Activated CD8-positive, alpha-beta memory T cell treated with anti-CD3 and anti-CD28 coated beads for 36 hours (primary cell): Measurements from ENCODE around the gene PDE4D. TPM values are rescaled to one million over a fixed set of nuclear protein-coding genes. Genes with fewer than 3 reads are reported as not detected.

ENCODE experiments used
- CTCF ChIA-PET: fragments of 350-600 bp; sonication (Branson Sonifier 250); formaldehyde crosslinking; loops from one replicate; lab custom pipeline; 2021; ENCODE audit warnings: antibody characterized with exemption; lab: Charles Lee
- POLR2A ChIA-PET: fragments of 350-600 bp; sonication (Branson Sonifier 250); formaldehyde crosslinking; loops from one replicate; lab custom pipeline; 2021; ENCODE audit warnings: antibody characterized with exemption; lab: Charles Lee
- total RNA-seq, 2 experiments: library from RNA; stranded (reverse); gene quantifications; one replicate each; pipeline ENCODE4 v1.2.3, GENCODE V29; 2021

PDE4D gene
- total RNA-seq, 2 experiments from 2014 or later = 28.4 to 29.0 TPM

DNA sequence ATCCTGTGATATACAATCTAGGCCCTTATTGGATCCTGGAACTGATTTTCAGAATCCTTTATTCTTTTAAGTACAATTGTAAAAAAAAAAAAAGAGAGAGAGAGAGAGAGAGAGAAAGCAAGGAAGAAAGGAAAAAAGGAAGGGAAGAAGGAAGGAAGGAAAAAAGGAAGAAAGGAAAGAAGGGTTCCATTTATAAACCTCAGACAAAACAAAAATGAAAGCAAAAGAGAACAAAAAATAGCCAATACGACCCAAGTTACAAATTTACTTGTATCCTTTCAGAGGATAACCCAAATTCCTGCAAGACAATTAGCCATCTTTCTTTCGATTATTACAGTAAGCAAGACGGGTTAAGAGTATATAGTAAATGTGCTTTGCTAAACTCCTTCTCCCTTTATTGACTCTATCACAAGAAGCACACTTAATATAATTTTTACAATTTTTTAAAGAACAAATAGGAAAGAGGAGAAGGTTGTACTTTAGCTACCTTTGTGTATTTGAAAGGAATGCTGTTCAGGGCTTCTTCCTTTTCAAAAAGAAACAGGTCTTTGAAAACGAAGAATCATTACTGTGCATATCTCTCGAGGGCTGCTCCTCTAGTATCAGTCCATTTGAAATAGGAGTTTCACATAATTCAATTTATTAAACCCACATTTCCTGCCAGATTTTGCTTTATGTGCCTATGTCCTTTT is 767.4 kb downstream of the PDE4D start:
- CTCF ChIA-PET = interaction anchor here (1.6 kb wide), 1 partner anchor 85 kb away, joined by 4 read pairs; no protein-coding TSS in a partner anchor
- POLR2A ChIA-PET = interaction anchor here (2.2 kb wide), 1 partner anchor 90 kb away, joined by 11 read pairs; no protein-coding TSS in a partner anchor

DNA sequence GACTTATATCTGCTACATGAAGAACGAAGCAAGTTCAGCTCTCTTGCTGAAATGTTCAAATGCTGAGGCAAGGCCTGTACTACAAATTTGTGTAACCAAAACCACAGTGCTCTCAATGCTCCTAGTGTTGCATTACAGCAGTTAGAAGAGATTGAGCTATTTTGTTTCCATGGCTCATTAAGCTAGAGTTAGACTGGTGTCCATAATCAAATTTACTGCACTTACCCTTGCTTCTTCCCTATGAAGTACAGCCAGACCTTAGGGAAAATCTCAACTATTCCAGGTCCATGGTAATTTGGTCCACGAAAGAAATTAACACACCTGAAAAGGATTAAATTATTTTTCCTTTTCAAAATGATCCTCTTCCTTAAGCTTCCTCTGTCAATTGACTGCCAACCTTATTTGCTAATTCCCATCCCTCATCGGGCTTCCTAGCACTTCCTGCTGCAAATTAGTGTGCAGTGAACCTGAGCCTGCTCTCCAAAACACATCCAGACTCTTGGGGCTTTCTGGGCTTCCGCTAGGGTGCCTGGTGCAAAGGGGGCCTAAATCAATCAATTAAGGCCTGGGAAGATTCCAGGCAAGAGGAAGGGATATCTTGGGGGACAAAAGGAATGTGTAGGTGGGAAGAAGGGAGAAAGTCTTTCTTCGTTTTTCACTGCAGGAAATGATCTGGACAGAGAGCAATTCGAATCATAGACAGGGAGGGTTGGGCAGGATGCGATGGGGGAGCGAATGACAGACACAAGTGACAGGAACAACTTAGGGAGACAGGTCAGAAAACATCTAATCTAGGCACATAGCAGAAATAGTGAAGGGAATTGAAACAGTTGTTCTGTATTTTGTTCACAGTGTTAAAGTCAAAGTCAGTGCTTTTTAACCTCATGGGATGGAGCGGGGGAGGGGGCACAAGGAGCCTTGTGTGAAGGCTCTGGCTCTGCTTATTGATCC is 768.2 kb downstream of the PDE4D start:
- CTCF ChIA-PET = interaction anchor here (0.6 to 1.4 kb wide), 5 partner anchors 49 to 234 kb away, joined by 3 to 5 read pairs (median 3); no protein-coding TSS in a partner anchor
- POLR2A ChIA-PET = interaction anchor here (0.6 to 1.8 kb wide), 3 partner anchors 26 to 86 kb away, joined by 3 to 12 read pairs (median 6); no protein-coding TSS in a partner anchor

DNA sequence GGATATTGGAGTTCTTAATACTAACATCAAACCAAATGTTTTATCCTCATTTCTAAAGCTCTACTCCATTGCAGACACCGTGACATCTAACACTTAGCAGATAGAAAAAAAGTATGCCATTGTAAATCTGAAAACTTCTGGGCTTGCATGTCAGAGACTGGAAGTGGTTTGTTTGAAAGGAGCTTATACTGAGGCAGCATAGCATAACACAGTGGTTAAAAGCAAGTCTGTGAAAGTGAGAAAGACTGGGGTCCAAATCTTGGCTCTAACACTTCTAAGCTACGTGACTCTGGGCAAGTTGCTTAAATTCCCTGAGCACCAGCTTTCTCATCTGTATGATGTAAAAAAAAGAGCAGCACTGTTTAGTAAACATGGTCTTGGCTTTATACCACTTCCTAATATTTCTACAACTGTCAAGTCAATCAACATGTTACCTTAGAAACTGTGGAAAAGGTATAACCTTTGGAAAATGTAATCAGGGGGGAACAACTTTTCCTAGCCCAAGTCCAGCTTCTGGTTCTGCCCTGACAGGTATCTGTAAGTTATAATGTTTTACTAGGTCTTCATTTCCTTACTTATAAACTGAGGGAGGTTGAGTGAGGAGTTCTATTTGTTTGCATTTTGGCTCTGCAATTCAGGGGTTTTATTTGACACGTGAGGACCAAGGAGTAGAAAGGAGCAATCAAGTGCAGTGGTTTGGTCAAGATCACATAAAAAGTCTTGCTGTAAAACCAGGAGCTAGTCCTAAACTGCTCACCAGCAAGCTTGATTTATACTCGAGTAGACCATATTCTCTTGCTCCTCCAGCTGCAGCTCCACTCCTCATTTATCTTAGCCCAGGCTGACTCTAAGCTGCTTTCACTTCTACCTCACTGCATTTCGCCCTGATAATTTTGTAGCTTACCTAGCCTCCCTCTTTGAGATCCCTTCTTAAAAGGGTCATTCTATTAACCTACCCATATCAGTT is 769.6 kb downstream of the PDE4D start:
- ChIA-PET POLR2A (interaction anchor here (0.6 to 1.8 kb wide), 3 partner anchors 25 to 85 kb away, joined by 3 to 12 read pairs (median 6); no protein-coding TSS in a partner anchor), CTCF (interaction anchor here (1.0 to 1.4 kb wide), 4 partner anchors 50 to 91 kb away, joined by 3 to 4 read pairs (median 3); no protein-coding TSS in a partner anchor)

GRCh38 chr5:59119480-59119879 is 774.0 kb downstream of the PDE4D start:
- POLR2A ChIA-PET = no interaction called here
- CTCF ChIA-PET = no interaction called here

DNA sequence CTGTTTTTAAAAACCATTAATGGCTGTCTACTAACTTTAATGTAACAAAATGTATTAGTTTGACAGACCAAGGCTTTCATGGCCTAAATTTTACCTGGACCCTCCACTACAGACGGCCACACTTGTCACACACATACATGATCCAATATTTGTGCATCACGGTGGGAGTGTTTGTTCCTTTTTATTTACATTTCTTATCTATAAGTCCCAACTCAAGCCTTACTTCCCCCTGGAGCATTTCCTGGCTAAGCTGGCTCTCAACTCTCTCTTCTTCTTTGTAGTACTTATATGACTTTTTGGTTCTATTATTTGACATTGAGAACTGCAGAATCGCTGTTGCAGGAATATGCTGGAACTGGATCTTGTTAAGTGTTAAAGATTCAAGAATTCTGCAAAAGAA is 776.2 kb downstream of the PDE4D start:
- POLR2A ChIA-PET = no interaction called here
- CTCF ChIA-PET = no interaction called here

DNA sequence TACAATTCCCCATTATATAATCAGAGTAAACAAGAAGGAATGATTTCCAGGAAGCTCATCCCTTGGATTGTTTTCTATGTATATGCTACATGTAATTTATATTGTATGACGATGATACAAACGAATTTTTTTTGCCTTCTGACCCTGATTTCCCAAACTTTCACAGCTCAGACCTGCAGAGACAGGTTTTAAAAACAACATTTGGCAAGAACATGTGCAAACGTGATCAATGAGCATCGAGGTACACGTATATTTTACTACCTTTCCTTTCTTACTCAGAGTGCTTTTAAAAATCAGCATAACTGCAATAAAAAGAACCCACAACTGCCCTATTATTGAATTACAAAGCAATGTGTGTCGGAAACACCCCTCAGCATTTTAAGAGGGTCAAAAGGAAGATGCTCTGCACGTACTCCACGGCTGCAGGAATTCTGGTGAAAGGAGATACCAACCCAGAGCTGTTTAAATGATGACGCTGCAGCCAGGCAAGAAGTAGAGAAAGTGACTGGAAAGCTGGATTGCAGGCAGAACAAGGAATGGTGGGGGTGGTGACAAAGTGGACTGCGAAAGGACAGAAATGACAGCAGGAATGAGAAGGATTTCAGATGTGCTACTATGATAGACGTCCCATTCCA is 777.2 kb downstream of the PDE4D start:
- ChIA-PET POLR2A (no interaction called here), CTCF (no interaction called here)

- CTCF ChIA-PET = no interaction called here
- POLR2A ChIA-PET = no interaction called here
These were observed 778.2 kb downstream of the PDE4D start for GRCh38 chr5:59115345-59115744.

DNA sequence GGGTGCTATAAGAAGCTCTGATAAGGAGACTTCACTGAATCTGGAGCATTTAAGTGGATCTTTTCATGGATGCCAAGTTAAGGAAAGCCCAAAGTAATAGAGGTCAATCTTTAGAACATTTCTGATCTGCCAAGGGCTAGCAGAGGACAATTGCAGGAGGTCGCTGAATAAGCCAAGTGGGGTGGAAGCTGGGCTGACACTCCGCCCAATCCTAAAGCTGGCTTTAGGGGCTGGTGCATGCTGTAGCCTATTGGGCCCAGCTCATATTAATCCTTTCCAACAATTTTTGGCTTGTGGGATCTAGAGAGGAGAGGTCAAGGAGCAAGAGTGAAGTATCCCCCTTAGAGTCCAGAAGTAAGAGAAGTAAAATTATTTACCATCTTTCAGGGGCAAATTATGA is 784.1 kb downstream of the PDE4D start:
- ChIA-PET CTCF (no interaction called here), POLR2A (no interaction called here)

DNA sequence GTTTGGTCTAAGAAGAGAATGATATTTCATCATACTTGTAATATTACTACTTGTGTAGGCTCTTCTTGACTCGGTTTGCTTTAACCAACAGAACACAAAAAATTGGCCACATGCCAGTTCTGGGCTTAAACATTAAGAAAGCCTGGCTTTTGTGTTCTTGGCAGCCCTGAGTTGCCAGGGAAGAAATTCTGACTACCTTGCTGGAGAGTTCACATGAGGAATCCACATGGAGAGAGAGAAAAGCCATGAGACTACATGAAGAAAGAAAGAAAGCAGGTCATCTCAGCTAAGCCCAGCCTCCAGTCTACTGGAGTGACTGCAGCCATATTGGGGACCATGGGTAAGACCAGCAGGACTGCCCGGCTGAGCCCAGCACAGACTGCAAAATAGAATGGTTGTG is 785.8 kb downstream of the PDE4D start:
- POLR2A ChIA-PET = no interaction called here
- CTCF ChIA-PET = no interaction called here

- ChIA-PET CTCF (interaction anchor here (1.2 kb wide), 1 partner anchor 28 kb away, joined by 3 read pairs; no protein-coding TSS in a partner anchor), POLR2A (no interaction called here)
These were observed 789.0 kb downstream of the PDE4D start for GRCh38 chr5:59104400-59105127.

DNA sequence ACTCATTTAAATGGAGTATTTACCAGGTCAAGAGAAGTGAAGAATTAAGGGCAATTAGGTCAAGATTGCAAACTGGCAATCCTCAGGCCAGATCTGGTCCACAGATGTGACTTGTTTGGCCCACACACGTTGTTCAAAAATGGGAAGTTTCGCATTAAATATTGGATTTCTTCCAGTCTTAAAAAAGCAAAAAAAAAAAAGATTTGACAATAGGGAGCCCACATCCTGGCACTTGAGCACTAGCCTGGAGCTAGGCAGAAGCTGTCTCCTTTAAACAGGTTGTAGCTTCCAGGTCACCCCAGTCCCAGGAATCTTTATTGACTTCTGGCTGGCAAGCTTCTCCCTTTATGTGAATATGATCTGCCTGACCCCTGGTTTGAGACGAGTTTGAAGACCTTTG is 790.2 kb downstream of the PDE4D start:
- POLR2A ChIA-PET = no interaction called here
- CTCF ChIA-PET = interaction anchor here (0.7 to 1.2 kb wide), 2 partner anchors 29 to 85 kb away, joined by 3 read pairs; no protein-coding TSS in a partner anchor

GRCh38 chr5:59102437-59102836 is 791.1 kb downstream of the PDE4D start:
- ChIA-PET CTCF (interaction anchor here (0.7 kb wide), 1 partner anchor 85 kb away, joined by 3 read pairs; no protein-coding TSS in a partner anchor), POLR2A (no interaction called here)

- POLR2A ChIA-PET = no interaction called here
- CTCF ChIA-PET = interaction anchor here (0.9 kb wide), 1 partner anchor 91 kb away, joined by 3 read pairs; no protein-coding TSS in a partner anchor
These were observed 792.7 kb downstream of the PDE4D start for GRCh38 chr5:59100875-59101274.

- ChIA-PET POLR2A (no interaction called here), CTCF (interaction anchor here (0.9 kb wide), 1 partner anchor 90 kb away, joined by 3 read pairs; no protein-coding TSS in a partner anchor)
These were observed 793.6 kb downstream of the PDE4D start for GRCh38 chr5:59099995-59100345.

- POLR2A ChIA-PET = interaction anchor here (0.9 kb wide), 1 partner anchor 60 kb away, joined by 4 read pairs; no protein-coding TSS in a partner anchor
- CTCF ChIA-PET = interaction anchor here (0.5 to 1.0 kb wide), 2 partner anchors 28 to 231 kb away, joined by 3 to 4 read pairs; no protein-coding TSS in a partner anchor
These were observed 794.1 kb downstream of the PDE4D start for GRCh38 chr5:59099270-59099994.

DNA sequence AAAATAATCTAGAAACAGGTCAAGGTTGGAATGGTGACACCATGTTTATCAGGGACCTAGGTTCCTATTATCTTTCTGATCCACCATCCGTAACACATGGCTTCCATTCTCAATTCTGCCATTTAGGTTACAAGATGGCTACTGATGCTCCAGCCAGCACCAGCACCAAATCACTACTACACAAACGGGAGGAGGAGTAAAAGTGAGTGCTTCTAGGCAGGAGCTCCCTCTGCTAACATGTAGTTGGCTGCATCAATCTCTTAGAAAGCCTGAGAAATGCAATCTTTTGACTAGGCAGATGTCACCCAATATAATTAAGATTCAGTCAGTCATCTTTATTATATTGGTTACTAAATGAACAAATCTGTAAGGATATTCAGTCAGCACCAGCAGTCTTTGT is 794.8 kb downstream of the PDE4D start:
- ChIA-PET POLR2A (interaction anchor here (0.6 to 0.9 kb wide), 2 partner anchors 26 to 59 kb away, joined by 3 to 4 read pairs; no protein-coding TSS in a partner anchor), CTCF (interaction anchor here (1.0 to 1.3 kb wide), 2 partner anchors 15 to 27 kb away, joined by 3 to 4 read pairs; no protein-coding TSS in a partner anchor)
